Astrocyte of the cerebellum (primary cell): ENCODE results near the gene ULK4.
"Not testable (repeated sequence)": the region's sequence is repeated elsewhere in the genome, so short reads cannot be mapped to it uniquely, and the experiment has no call there.

Source experiments
- DNase-seq: peaks from one replicate; pipeline ENCODE4 v3.0.0-alpha.2; 2011; ENCODE audit warnings: low read depth
- H3K4me3 ChIP-seq: 2 replicates; pipeline ENCODE4 v1.5.1; 2011; ENCODE audit warnings: mild to moderate bottlenecking, low read depth, low read length, moderate library complexity
- CTCF ChIP-seq: IDR thresholded peaks from 2 replicates; pipeline ENCODE4 v1.5.1; 2012; ENCODE audit warnings: low read length, low read depth, moderate library complexity, mild to moderate bottlenecking; ENCODE audit errors: missing control alignments
- in situ Hi-C: cut with HindIII; loops from 2 replicates; pipeline ENCODE4 v1.10.0; 2017; ENCODE audit warnings: low sequenced_read_pairs

Gene ULK4

GRCh38 chr3:41880387-41880786 lies 81.5 kb downstream of the ULK4 start:
- no peak for TF ChIP-seq CTCF
- no peak overlapping the region for H3K4me3 ChIP-seq
- no peak for DNase-seq
- in situ Hi-C loops, result no loop called here

GRCh38 chr3:41877741-41878140 lies 84.2 kb downstream of the ULK4 start:
- in situ Hi-C loops, result loop anchor here (5.0 kb wide), 1 partner anchor 1290 kb away; no protein-coding TSS in a partner anchor
- DNase-seq, H3K4me3 ChIP-seq: not testable (repeated sequence)

- TF ChIP-seq CTCF, result no peak
- no peak overlapping the region for H3K4me3 ChIP-seq
- no peak for DNase-seq
- in situ Hi-C loops, result no loop called here
These were observed 87.9 kb downstream of the ULK4 start for GRCh38 chr3:41874022-41874421.

GRCh38 chr3:41872157-41872556 lies 89.7 kb downstream of the ULK4 start:
- no peak for DNase-seq
- in situ Hi-C loops, result no loop called here

GRCh38 chr3:41867533-41867932 lies 94.4 kb downstream of the ULK4 start:
- in situ Hi-C loops, result no loop called here
- no peak for DNase-seq
- H3K4me3 ChIP-seq, result no peak overlapping the region
- no peak for TF ChIP-seq CTCF

More at GRCh38 chr3:41872157-41872556, 89.7 kb downstream of the ULK4 start:
- H3K4me3 ChIP-seq, result no peak overlapping the region
- TF ChIP-seq CTCF, result no peak

GRCh38 chr3:41866298-41866697 lies 95.6 kb downstream of the ULK4 start:
- DNase-seq, result no peak
- no peak for TF ChIP-seq CTCF
- no peak overlapping the region for H3K4me3 ChIP-seq
- in situ Hi-C loops, result no loop called here

GRCh38 chr3:41863024-41863423 lies 98.9 kb downstream of the ULK4 start:
- TF ChIP-seq CTCF, result no peak
- in situ Hi-C loops, result no loop called here
- no peak overlapping the region for H3K4me3 ChIP-seq
- no peak for DNase-seq

GRCh38 chr3:41860489-41860888 lies 101.4 kb downstream of the ULK4 start:
- in situ Hi-C loops, H3K4me3 ChIP-seq, DNase-seq: not testable (repeated sequence)
